ENCODE results near the gene CFAP52. TPM values are rescaled to one million over a fixed set of nuclear protein-coding genes. Genes with fewer than 3 reads are reported as not detected.

The CFAP52 gene
- total and polyA plus RNA-seq, 7 donors = 0.03 to 0.99 TPM; not detected in 5

GRCh38 chr17:9568004-9568403, 8.4 kb upstream of the CFAP52 start:
- no peak for TF ChIP-seq EP300 (IDR thresholded peaks at IDR 0.05)
- no peak for TF ChIP-seq POLR2A (IDR thresholded peaks at IDR 0.05)
- no peak for TF ChIP-seq POLR2AphosphoS5 (IDR thresholded peaks at IDR 0.05)
- no peak for TF ChIP-seq CTCF (IDR thresholded peaks at IDR 0.05)
- Histone ChIP-seq H3K27ac (no peak overlapping the region), H3K27me3 (no peaks in the 10 kb centered on the region), H3K4me1 (no peaks in the 10 kb centered on the region), H3K9me3 (no peaks in the 10 kb centered on the region), H3K36me3 (peaks cover 0 to 31% (median 9%) of the 10 kb centered on the region in 4 donors), H3K4me3 (no peak overlapping the region)
- intact Hi-C loops (cut with DNase I) = no loop called here
- DNase-seq = no peak

GRCh38 chr17:9568957-9569588, 7.4 kb upstream of the CFAP52 start:
- WGBS, 2 donors = 83 to 91% methylated on average over 11 of the region's 11 CpGs
- no peaks in the 10 kb centered on the region for H3K27me3 ChIP-seq
- TF ChIP-seq POLR2A (IDR thresholded peaks at IDR 0.05) (no peak), CTCF (IDR thresholded peaks at IDR 0.05) (no peak), POLR2AphosphoS5 (IDR thresholded peaks at IDR 0.05) (no peak), EP300 (IDR thresholded peaks at IDR 0.05) (no peak)
- H3K36me3 ChIP-seq = peaks cover 0 to 31% (median 9%) of the 10 kb centered on the region in 4 donors
- no peaks in the 10 kb centered on the region for H3K4me1 ChIP-seq
- DNase-seq = no peak
- H3K4me3 ChIP-seq = no peak overlapping the region
- intact Hi-C loops (cut with DNase I) = no loop called here
- no peak overlapping the region for H3K27ac ChIP-seq
- H3K9me3 ChIP-seq = no peaks in the 10 kb centered on the region

GRCh38 chr17:9571201-9571600, 5.2 kb upstream of the CFAP52 start:
- no peaks in the 10 kb centered on the region for H3K9me3 ChIP-seq
- DNase-seq = no peak
- H3K27ac ChIP-seq = no peak overlapping the region
- H3K36me3 ChIP-seq = peaks cover 0 to 31% (median 9%) of the 10 kb centered on the region in 4 donors
- H3K27me3 ChIP-seq = no peaks in the 10 kb centered on the region
- TF ChIP-seq EP300 (IDR thresholded peaks at IDR 0.05) (no peak), CTCF (IDR thresholded peaks at IDR 0.05) (no peak), POLR2AphosphoS5 (IDR thresholded peaks at IDR 0.05) (no peak), POLR2A (IDR thresholded peaks at IDR 0.05) (no peak)
- H3K4me1 ChIP-seq = peaks cover 0 to 17% (median 10%) of the 10 kb centered on the region in 4 donors
- WGBS, 2 donors = 86 to 95% methylated on average over 10 of the region's 10 CpGs
- intact Hi-C loops (cut with DNase I) = no loop called here
- H3K4me3 ChIP-seq = no peak overlapping the region

- intact Hi-C loops (cut with DNase I) = loop anchor here (5.0 kb wide), 1 partner anchor 192 kb away; no protein-coding TSS in a partner anchor
- peaks cover 0 to 3% (median 0%) of the 10 kb centered on the region in 4 donors for H3K36me3 ChIP-seq
- no peaks in the 10 kb centered on the region for H3K9me3 ChIP-seq
- H3K4me3 ChIP-seq = peak within 1 kb of the TSS; percentile 67 to 75 (median 70)
- TF ChIP-seq CTCF (IDR thresholded peaks at IDR 0.05) (no peak), EP300 (IDR thresholded peaks at IDR 0.05) (peak in 1 of 4 donors; percentile 29), POLR2A (IDR thresholded peaks at IDR 0.05) (peak in 1 of 2 donors; percentile 14), POLR2AphosphoS5 (IDR thresholded peaks at IDR 0.05) (peak; percentile 54 to 82 (median 78))
- H3K27ac ChIP-seq = peak within 1 kb of the TSS; percentile 66 to 73 (median 68)
- peak; percentile 94 for DNase-seq
- no peaks in the 10 kb centered on the region for H3K27me3 ChIP-seq
- WGBS, 2 donors = 1% methylated on average over 42 of the region's 42 CpGs
- H3K4me1 ChIP-seq = peaks cover 0 to 26% (median 18%) of the 10 kb centered on the region in 4 donors
Measured at GRCh38 chr17:9575381-9576101, 901 bp upstream of the CFAP52 start, which contains the start of gene STX8. Gene STX8, minus strand, starts transcription at chr17:9575820. Its CDS starts 12 bp downstream, at chr17:9575808.

All from sigmoid colon (tissue), 7 donors.